K562 (cell line): ENCODE data around the gene B4GALNT2. TPM values are rescaled to one million over a fixed set of nuclear protein-coding genes. Genes with fewer than 3 reads are reported as not detected.

ENCODE experiments used
- ATAC-seq: fragments of 200-7000 bp; cut with Tn5 transposase; 3 replicates; pipeline ENCODE4 v1.9.1; 2020; ENCODE audit warnings: moderate library complexity
- BruUV-seq: library from RNA; stranded (reverse); fragments of 400-500 nt; replicated peaks from 2 replicates; lab custom pipeline; 2021; lab: Mats Ljungman, UMichigan
- CTCF ChIA-PET: fragments of 300-600 bp; formaldehyde crosslinking; extraction: SDS; loops from one replicate; lab custom pipeline; 2021; ENCODE audit warnings: low intra/inter-chr PET ratio; lab: Yijun Ruan, JAX
- POLR2A ChIA-PET: fragments of 300-600, 350-650 bp; sonication (Branson Sonifier 250); formaldehyde crosslinking; extraction: SDS; loops from one replicate; lab custom pipeline; 2021; ENCODE audit warnings: antibody characterized with exemption, inconsistent platforms; lab: Yijun Ruan, JAX
- DNase-seq, 4 experiments: peaks; one replicate each; pipeline versions ENCODE4 v3.0.0 to v3.0.0-alpha.2; 2011 to 2018; ENCODE audit warnings: low spot score in 3 of 4, mixed read lengths in 3 of 4; ENCODE audit errors: extremely low read depth in 1 of 4
- FAIRE-seq: peaks from 2 replicates; lab custom pipeline; 2011; peaks lifted over from hg19 to GRCh38; lab: Jason Lieb, UNC
- H2AFZ ChIP-seq: 2 replicates; pipeline ENCODE4 v1.6.0; 2011; ENCODE audit warnings: low read depth, low read length, control low read depth, inconsistent platforms
- H3K27ac ChIP-seq: fragments of 200-600 bp; 3 replicates; pipeline ENCODE4 v1.8.0; 2011; ENCODE audit warnings: low read depth, mild to moderate bottlenecking, control low read depth, inconsistent platforms, low read length, moderate library complexity, mixed read lengths; ENCODE audit errors: extremely low read depth
- H3K27me3 ChIP-seq, 2 experiments: fragments of 300-600 bp in 1 of 2; 2 replicates in 1 of 2; 3 replicates in 1 of 2; pipeline versions ENCODE4 v1.6.0 to v1.8.0; 2011; ENCODE audit warnings: inconsistent platforms in 2 of 2, low read length in 2 of 2, mild to moderate bottlenecking in 1 of 2, mixed read lengths in 1 of 2, moderate library complexity in 1 of 2; ENCODE audit not compliant: control insufficient read depth in 2 of 2, insufficient read depth in 2 of 2
- H3K36me3 ChIP-seq: fragments of 300-600 bp; 3 replicates; pipeline ENCODE4 v1.8.0; 2011; ENCODE audit warnings: mild to moderate bottlenecking, low read length, inconsistent platforms; ENCODE audit not compliant: control insufficient read depth, insufficient read depth
- H3K4me1 ChIP-seq, 2 experiments: fragments of 200-600 bp in 1 of 2; replicated peaks in 1 of 2; 2 replicates in 1 of 2; 3 replicates in 1 of 2; pipeline versions ENCODE4 v1.5.1 to v1.8.0; 2011; ENCODE audit warnings: inconsistent platforms in 2 of 2, low read length in 2 of 2, mild to moderate bottlenecking in 1 of 2, mixed read lengths in 1 of 2, moderate library complexity in 1 of 2; ENCODE audit not compliant: control insufficient read depth in 2 of 2, insufficient read depth in 2 of 2
- H3K4me2 ChIP-seq: 2 replicates; pipeline ENCODE4 v1.6.1; 2011; ENCODE audit warnings: low read length, control low read depth, inconsistent platforms, mixed read lengths; ENCODE audit not compliant: insufficient read depth
- H3K4me3 ChIP-seq: fragments of 200-600 bp; sonication (generic), shearing (Covaris generic); 2 replicates; pipeline ENCODE4 v1.5.1; 2016; ENCODE audit warnings: control low read depth, inconsistent platforms
- H3K79me2 ChIP-seq: fragments of 200-600 bp; 3 replicates; pipeline ENCODE4 v1.8.0; 2011; ENCODE audit warnings: low read length, inconsistent platforms; ENCODE audit not compliant: control insufficient read depth, insufficient read depth
- H3K9ac ChIP-seq, 2 experiments: 2 replicates each; pipeline versions ENCODE4 v1.6.0 to v1.6.1; 2011; ENCODE audit warnings: low read depth in 2 of 2, low read length in 2 of 2, control low read depth in 1 of 2, inconsistent platforms in 1 of 2, mild to moderate bottlenecking in 1 of 2, mixed read lengths in 1 of 2; ENCODE audit not compliant: insufficient read depth in 1 of 2
- H3K9me1 ChIP-seq: one replicate; pipeline ENCODE4 v1.6.0; 2011; ENCODE audit warnings: inconsistent platforms, mild to moderate bottlenecking, low read length, moderate library complexity; ENCODE audit not compliant: control insufficient read depth, insufficient read depth
- H3K9me3 ChIP-seq: replicated peaks from 2 replicates; pipeline ENCODE4 v1.5.1; 2011; ENCODE audit warnings: low read depth, low read length, inconsistent platforms; ENCODE audit not compliant: control insufficient read depth, insufficient read depth
- H4K20me1 ChIP-seq: replicated peaks from 2 replicates; pipeline ENCODE4 v1.6.1; 2011; ENCODE audit warnings: low read length, inconsistent platforms, mixed read lengths; ENCODE audit not compliant: control insufficient read depth, insufficient read depth
- BRF1 ChIP-seq: IDR thresholded peaks from 3 replicates; pipeline ENCODE4 v1.6.1; 2011; ENCODE audit warnings: borderline replicate concordance, mild to moderate bottlenecking; ENCODE audit not compliant: insufficient read length; ENCODE audit errors: extremely low read depth
- CXXC5 ChIP-seq: fragments of 250-450 bp; sonication (Bioruptor Pico); IDR thresholded peaks from 2 replicates; pipeline ENCODE4 v1.8.0; 2022; ENCODE audit warnings: inconsistent platforms, mild to moderate bottlenecking, moderate library complexity
- E2F1 ChIP-seq: sonication (generic); formaldehyde crosslinking; IDR thresholded peaks from 2 replicates; pipeline ENCODE4 v1.8.1; 2023; ENCODE audit warnings: mild to moderate bottlenecking, missing genetic modification reagents, moderate library complexity
- GATAD2B ChIP-seq: fragments of 450-650 bp; IDR thresholded peaks from 2 replicates; pipeline ENCODE4 v1.6.1; 2017; ENCODE audit warnings: mild to moderate bottlenecking, borderline replicate concordance
- MYC ChIP-seq, 2 experiments: fragments of 250-450 bp in 1 of 2; sonication (Bioruptor Pico) in 1 of 2; IDR thresholded peaks; 2 replicates each; pipeline versions ENCODE4 v1.5.1 to v1.6.1; 2012 to 2021; ENCODE audit warnings: low read depth in 2 of 2, borderline replicate concordance in 1 of 2, improper control_type of control experiment in 1 of 2, low read length in 1 of 2, mild to moderate bottlenecking in 1 of 2, moderate library complexity in 1 of 2
- TCFL5 ChIP-seq: fragments of 250-450 bp; sonication (Bioruptor Pico); conservative IDR thresholded peaks from 2 replicates; pipeline ENCODE4 v1.6.1; 2021; ENCODE audit warnings: mild to moderate bottlenecking, moderate library complexity, matching md5 sums
- ZBTB1 ChIP-seq: sonication (generic); formaldehyde crosslinking; IDR thresholded peaks from 2 replicates; pipeline ENCODE4 v1.8.1; 2023; ENCODE audit warnings: missing genetic modification reagents, low read depth, mild to moderate bottlenecking, borderline replicate concordance
- ZKSCAN1 ChIP-seq: fragments of 150-350 bp; IDR thresholded peaks from 2 replicates; pipeline ENCODE4 v1.6.1; 2016; ENCODE audit warnings: low read depth, low read length
- ZNF133 ChIP-seq: fragments of 250-450 bp; sonication (Bioruptor Pico); IDR thresholded peaks from 2 replicates; pipeline ENCODE4 v1.4.0; 2020; ENCODE audit warnings: mild to moderate bottlenecking
- WGBS: fragments of 100-300 bp; shearing (Covaris generic); methylation state at CpG from one replicate; pipeline ENCODE4 v1.1.6; 2016; ENCODE audit warnings: low coverage, mixed read lengths; ENCODE audit not compliant: insufficient coverage; ENCODE audit errors: missing lambda C conversion rate; 5-methylcytosine and 5-hydroxymethylcytosine counted together
- in situ Hi-C: fragments of 300-500 bp; cut with MboI; formaldehyde crosslinking; loops from 4 replicates; pipeline ENCODE4 v1.15.0; 2018; ENCODE audit warnings: inconsistent platforms, mixed read lengths
- intact Hi-C: fragments of 100-400 bp; cut with micrococcal nuclease; formaldehyde crosslinking; loops from 2 replicates; pipeline ENCODE4 v1.14.2; 2022
- polyA plus RNA-seq, 8 experiments: library from polyadenylated mRNA; depleted of rRNA in 4 of 8; stranded (reverse) in 5 of 8; unstranded in 3 of 8; fragments of >200 nt; fragmentation: Nextera tagmentation in 2 of 8; fragmentation: Illumina TruSeq in 1 of 8; extraction: Ambion mirVana in 2 of 8; extraction: Trizol in 1 of 8; gene quantifications; 2 replicates each; pipeline versions ENCODE4 v1.2.1 to v1.2.3, GENCODE V29; 2011 to 2014; ENCODE audit warnings: inconsistent platforms in 1 of 8, missing spikeins in 1 of 8
- total RNA-seq, 7 experiments: library from RNA; depleted of rRNA in 6 of 7; stranded (reverse); fragments of >200 nt in 6 of 7; fragmentation: Illumina TruSeq in 2 of 7; extraction: Trizol in 2 of 7; gene quantifications; 2 replicates each; pipeline versions ENCODE4 v1.2.1 to v1.2.3, GENCODE V29; 2011 to 2021; ENCODE audit warnings: low replicate concordance in 1 of 7
- TF ChIP-seq, protein P1 (sequence below): fragments of 250-450 bp; sonication (Bioruptor Pico); IDR thresholded peaks from 2 replicates; pipeline ENCODE4 v1.5.0; 2021
- TF ChIP-seq, protein P2 (sequence below), 3 experiments: fragments of 200-800 bp in 1 of 3; sonication (Bioruptor generic) in 1 of 3; sonication (generic) in 1 of 3; formaldehyde crosslinking in 1 of 3; IDR thresholded peaks; 2 replicates each; pipeline versions ENCODE4 v1.6.1 to v1.8.0; 2016 to 2022; ENCODE audit warnings: mild to moderate bottlenecking in 2 of 3, missing compliant biosample characterization in 2 of 3, missing genetic modification characterization in 2 of 3, missing genetic modification reagents in 1 of 3
- TF ChIP-seq, protein P3 (sequence below): fragments of 450-650 bp; IDR thresholded peaks from 2 replicates; pipeline ENCODE4 v1.6.1; 2017; ENCODE audit warnings: antibody characterized with exemption, mild to moderate bottlenecking

Gene B4GALNT2
- total and polyA plus RNA-seq, 9 of the 15 experiments (the other 6 are each of a cell fraction or from before 2014, with no cell fraction given), result not detected

- no peaks in the 10 kb centered on the region for H3K79me2 ChIP-seq
- no peaks in the 10 kb centered on the region for H3K9me3 ChIP-seq
- no peak overlapping the region for H3K4me3 ChIP-seq
- 6% methylated on average over 5 of the region's 5 CpGs for WGBS
- FAIRE-seq (no peak), ATAC-seq (no peak), DNase-seq (no peak)
- no peaks in the 10 kb centered on the region for H3K36me3 ChIP-seq
- peaks cover 6 to 13% of the 10 kb centered on the region in 2 experiments; a peak in 4 of 5 replicates for H3K4me1 ChIP-seq
- BruUV-seq, result no TSS peak
- H4K20me1 ChIP-seq, result no peaks in the 10 kb centered on the region
- H3K4me2 ChIP-seq, result no peak overlapping the region
- H3K27ac ChIP-seq, result no peak overlapping the region
- POLR2A ChIA-PET, result interaction anchor here (1.2 kb wide), 1 partner anchor 12 kb away, joined by 4 read pairs; no protein-coding TSS in a partner anchor
- H3K27me3 ChIP-seq, result peaks cover 31 to 70% of the 10 kb centered on the region in 2 experiments
- H2AFZ ChIP-seq, result no peak overlapping the region
- no peaks in the 10 kb centered on the region for H3K9me1 ChIP-seq
- intact Hi-C loops (no loop called here), in situ Hi-C loops (no loop called here)
- TF ChIP-seq ZKSCAN1 (no peak), ZBTB1 (CRISPR knock-in tag) (no peak), E2F1 (no peak), CXXC5 (no peak), TCFL5 (CRISPR knock-in tag) (no peak), ZNF133 (CRISPR knock-in tag) (no peak), GATAD2B (no peak), BRF1 (no peak), MYC (IDR thresholded peaks at IDR 0.05; ENCODE audit: low read depth, low read length) (no peak), MYC (CRISPR knock-in tag; IDR thresholded peaks at IDR 0.05; ENCODE audit: borderline replicate concordance, low read depth) (no peak)
- TF ChIP-seq, protein P1, sequence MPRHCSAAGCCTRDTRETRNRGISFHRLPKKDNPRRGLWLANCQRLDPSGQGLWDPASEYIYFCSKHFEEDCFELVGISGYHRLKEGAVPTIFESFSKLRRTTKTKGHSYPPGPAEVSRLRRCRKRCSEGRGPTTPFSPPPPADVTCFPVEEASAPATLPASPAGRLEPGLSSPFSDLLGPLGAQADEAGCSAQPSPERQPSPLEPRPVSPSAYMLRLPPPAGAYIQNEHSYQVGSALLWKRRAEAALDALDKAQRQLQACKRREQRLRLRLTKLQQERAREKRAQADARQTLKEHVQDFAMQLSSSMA (CRISPR knock-in tag), result no peak
- TF ChIP-seq, protein P2, sequence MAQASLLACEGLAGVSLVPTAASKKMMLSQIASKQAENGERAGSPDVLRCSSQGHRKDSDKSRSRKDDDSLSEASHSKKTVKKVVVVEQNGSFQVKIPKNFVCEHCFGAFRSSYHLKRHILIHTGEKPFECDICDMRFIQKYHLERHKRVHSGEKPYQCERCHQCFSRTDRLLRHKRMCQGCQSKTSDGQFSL (CRISPR knock-in tag; IDR thresholded peaks at IDR 0.05), result no peak
- TF ChIP-seq, protein P2 (tag; IDR thresholded peaks at IDR 0.05), result no peak
- TF ChIP-seq, protein P3, sequence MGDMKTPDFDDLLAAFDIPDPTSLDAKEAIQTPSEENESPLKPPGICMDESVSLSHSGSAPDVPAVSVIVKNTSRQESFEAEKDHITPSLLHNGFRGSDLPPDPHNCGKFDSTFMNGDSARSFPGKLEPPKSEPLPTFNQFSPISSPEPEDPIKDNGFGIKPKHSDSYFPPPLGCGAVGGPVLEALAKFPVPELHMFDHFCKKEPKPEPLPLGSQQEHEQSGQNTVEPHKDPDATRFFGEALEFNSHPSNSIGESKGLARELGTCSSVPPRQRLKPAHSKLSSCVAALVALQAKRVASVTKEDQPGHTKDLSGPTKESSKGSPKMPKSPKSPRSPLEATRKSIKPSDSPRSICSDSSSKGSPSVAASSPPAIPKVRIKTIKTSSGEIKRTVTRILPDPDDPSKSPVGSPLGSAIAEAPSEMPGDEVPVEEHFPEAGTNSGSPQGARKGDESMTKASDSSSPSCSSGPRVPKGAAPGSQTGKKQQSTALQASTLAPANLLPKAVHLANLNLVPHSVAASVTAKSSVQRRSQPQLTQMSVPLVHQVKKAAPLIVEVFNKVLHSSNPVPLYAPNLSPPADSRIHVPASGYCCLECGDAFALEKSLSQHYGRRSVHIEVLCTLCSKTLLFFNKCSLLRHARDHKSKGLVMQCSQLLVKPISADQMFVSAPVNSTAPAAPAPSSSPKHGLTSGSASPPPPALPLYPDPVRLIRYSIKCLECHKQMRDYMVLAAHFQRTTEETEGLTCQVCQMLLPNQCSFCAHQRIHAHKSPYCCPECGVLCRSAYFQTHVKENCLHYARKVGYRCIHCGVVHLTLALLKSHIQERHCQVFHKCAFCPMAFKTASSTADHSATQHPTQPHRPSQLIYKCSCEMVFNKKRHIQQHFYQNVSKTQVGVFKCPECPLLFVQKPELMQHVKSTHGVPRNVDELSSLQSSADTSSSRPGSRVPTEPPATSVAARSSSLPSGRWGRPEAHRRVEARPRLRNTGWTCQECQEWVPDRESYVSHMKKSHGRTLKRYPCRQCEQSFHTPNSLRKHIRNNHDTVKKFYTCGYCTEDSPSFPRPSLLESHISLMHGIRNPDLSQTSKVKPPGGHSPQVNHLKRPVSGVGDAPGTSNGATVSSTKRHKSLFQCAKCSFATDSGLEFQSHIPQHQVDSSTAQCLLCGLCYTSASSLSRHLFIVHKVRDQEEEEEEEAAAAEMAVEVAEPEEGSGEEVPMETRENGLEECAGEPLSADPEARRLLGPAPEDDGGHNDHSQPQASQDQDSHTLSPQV, result no peak
- no peak overlapping the region for H3K9ac ChIP-seq
- CTCF ChIA-PET, result no interaction called here
These were observed 80.8 kb downstream of the B4GALNT2 start for GRCh38 chr17:49213399-49213798.
